GM19372 (cell line): ENCODE data around the gene STYXL2.

Experiments
- ATAC-seq: cut with Tn5 transposase; IDR thresholded peaks from one replicate; pipeline ENCODE4 v1.9.1; 2021; ENCODE audit warnings: mild to moderate bottlenecking, low read depth, moderate library complexity; ENCODE audit not compliant: unreplicated experiment

STYXL2 gene

GRCh38 chr1:167128261-167129227 is 34.7 kb downstream of the STYXL2 start:
- no peak for ATAC-seq

- no peak for ATAC-seq
Measured at GRCh38 chr1:167130829-167131510, 37.1 kb downstream of the STYXL2 start.

DNA sequence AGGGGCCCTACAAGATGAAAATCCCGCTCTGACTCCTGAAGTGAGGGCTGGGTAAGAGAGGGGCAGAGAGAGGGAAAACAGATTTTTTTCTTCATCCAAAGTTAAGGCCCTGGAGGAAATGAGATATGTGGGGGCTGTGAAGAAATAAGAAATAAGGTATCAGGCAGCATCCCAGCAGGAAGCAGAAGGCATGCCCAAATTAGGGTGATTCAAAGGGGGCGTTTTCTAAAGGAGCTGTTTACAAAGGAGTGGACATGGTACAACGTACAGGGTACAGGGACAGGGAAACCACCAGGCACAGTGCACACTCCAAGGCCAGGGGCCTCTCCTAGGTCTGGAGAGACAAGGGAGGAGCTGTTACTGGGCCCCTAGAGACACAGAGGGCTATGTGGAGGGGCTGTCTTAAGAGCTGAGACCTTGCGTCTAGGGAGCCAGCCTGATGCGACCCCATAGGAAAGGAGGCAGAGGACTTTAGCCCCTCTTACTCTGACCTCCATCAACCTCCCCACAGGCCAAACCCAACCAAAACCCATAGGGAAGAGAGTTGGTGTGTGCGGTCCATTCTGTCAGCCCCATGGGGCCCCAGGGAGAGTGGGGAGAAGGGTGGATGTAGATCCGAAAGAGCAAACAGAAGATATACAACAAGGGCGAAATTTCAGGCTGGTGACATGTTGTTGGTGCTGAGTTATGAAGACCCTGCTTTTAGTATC is 38.6 kb downstream of the STYXL2 start:
- no peak for ATAC-seq

DNA sequence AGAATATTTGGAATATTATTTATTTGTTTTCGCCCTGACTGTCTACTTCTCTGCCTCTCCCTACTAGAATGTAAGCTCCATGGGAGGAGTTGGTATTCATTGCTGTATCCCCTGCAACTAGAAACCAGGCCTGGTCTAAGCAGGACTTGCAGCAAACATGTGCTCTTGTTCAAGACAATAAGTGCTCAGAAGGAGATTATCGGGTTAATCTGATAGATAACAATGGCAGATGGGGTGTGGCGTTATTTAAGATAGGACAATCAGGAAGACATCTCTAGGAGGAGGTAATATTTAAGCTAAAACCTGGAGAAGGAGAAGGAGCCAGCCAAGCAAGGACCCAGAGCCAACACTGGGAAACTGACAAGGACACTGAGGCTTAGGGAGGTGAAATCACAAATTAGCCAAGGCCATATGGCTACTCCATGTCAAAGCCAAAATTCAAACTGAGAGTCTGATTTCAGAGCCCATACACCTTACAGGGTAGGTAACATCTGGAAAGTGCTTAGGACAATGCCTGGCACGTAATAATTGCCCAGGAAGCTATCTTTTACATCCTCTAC is 41.5 kb downstream of the STYXL2 start:
- no peak for ATAC-seq

DNA sequence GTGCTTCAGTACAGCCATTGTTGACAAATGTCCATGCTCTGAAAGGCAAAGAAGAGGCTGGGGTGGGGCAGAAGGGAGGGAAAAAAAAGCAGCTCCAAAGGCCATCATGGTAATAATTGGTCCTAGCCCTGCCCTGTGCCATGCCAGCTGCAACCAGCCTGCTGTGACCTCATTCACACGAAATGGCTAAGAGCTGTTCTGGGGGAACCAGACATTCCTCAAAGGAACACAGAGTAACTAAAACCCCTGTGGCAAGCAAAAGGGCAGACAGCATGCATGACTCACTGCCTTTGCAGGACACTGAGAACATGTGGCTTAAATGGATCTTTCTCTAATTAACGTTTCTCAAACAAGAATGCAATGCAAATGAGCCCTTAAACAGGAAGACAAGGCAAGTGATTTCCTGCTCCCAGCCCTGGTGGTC is 42.3 kb downstream of the STYXL2 start:
- ATAC-seq = no peak

GRCh38 chr1:167136806-167137205 is 42.9 kb downstream of the STYXL2 start:
- ATAC-seq = no peak

DNA sequence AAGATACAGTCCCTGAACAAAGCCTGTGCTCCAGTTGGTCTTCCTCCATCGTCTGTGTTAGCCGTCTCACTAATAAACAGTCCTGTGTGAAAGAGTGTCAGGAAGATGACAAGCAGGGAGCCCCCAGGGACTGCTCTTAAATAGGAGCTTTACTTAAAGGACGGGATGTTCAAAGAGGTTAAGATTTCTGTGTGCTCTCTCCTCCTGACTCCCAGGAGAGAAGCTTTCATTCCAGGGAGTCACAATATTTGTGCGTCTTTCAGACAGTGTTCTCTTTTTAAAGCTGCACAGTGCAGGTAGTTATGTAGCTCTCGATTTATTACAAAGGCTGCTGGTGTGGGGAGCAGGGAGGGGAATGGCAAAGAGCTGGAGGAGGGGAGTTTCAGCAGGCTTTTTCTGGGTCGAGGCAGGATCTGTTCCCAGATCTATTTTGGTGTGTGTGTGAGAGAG is 43.5 kb downstream of the STYXL2 start:
- ATAC-seq = no peak

GRCh38 chr1:167137793-167138510 is 44.1 kb downstream of the STYXL2 start:
- no peak for ATAC-seq

GRCh38 chr1:167138703-167139102 is 44.8 kb downstream of the STYXL2 start:
- ATAC-seq = no peak

- no peak for ATAC-seq
Measured at GRCh38 chr1:167141963-167142362, 48.1 kb downstream of the STYXL2 start.
